ENCODE results near the gene LRRC15.

DNA sequence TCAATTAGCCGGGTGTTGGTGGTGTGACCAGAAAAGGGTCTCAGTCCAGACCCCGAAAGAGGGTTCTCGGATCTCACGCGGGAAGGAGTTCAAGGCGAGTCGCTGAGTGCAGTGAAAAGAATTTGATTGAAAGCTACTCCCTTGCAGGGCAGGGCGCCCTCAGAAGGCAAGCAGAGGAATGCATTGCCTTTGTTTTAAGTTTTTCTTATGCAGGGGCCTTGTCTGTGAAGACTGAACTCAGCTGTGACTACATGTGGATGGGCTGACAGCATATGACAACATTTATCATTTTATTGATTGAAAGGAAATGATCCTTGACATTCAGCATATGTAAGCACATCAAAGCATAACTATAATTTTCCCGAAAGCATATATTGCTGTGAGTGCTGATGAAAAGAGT lies 30.2 kb downstream of the LRRC15 start:
- TF ChIP-seq, protein P1, sequence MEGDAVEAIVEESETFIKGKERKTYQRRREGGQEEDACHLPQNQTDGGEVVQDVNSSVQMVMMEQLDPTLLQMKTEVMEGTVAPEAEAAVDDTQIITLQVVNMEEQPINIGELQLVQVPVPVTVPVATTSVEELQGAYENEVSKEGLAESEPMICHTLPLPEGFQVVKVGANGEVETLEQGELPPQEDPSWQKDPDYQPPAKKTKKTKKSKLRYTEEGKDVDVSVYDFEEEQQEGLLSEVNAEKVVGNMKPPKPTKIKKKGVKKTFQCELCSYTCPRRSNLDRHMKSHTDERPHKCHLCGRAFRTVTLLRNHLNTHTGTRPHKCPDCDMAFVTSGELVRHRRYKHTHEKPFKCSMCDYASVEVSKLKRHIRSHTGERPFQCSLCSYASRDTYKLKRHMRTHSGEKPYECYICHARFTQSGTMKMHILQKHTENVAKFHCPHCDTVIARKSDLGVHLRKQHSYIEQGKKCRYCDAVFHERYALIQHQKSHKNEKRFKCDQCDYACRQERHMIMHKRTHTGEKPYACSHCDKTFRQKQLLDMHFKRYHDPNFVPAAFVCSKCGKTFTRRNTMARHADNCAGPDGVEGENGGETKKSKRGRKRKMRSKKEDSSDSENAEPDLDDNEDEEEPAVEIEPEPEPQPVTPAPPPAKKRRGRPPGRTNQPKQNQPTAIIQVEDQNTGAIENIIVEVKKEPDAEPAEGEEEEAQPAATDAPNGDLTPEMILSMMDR (IDR thresholded peaks at IDR 0.05), result no peak
- TF ChIP-seq POLR2AphosphoS5 (IDR thresholded peaks at IDR 0.05) (no peak), POLR2A (IDR thresholded peaks at IDR 0.05) (no peak)
